Hippocampal formation (tissue), 2 donors: ENCODE results near the gene OTUB1.
A peak's percentile ranks its signal among the peaks of the same experiment; 100 is the strongest.

ENCODE experiments used
- DNase-seq, 2 donors: peaks; one replicate each; lab custom pipeline; 2025; lab: John Stamatoyannopoulos, UW

The OTUB1 gene

DNA sequence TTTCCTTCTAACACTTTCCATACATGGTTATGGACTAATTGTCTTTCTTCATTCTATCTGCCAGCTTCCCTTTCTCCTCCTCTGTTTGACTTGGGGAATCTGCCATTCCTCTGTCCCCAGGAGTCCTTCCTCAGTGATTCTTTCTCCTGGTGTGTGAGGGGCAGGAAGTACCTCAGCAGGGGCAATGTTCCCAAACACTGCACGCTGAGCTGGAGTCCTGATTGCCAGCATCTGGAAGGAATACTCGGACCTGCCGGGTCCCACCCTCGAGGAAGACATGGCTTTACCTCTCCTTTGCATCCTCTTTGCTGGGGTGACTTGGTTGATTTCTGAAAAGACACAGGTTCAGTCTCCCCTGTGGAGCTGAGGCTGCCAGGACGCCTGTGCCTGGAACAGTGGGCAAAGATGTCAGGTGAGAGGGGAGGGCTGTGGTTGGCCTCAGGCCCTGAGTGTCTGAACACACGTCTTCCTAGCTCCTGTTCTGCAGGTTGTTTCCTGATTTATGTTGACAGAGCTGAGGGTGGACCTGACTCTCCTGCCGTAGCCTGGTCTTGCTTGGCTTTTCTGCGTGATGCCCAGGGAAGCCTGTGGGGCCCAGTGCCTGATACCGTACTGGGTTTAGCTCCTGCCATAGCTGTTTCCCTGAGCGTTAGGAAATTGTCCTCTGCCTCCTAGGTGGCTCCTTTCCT lies 7.5 kb upstream of the OTUB1 start:
- DNase-seq = no peak

DNA sequence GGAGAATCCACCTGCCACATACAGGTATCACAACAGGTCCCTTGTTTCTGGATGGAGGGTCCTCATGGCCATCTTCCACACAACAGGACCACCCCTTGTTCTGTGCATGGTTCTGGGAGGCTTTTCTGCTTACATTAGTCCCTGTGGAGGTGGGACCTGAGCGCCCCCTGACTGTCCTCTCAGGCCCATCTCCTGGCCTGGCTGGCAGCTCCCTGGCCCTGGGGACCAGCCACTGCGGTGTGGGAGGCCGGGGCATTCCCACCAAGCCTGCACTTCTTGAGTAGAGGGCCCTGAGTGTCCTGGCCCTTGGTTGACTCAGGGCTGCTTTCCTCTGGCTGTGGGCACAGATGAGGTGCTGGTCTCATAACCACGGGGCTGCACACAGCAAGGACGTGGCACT lies 6.8 kb upstream of the OTUB1 start:
- no peak for DNase-seq

DNA sequence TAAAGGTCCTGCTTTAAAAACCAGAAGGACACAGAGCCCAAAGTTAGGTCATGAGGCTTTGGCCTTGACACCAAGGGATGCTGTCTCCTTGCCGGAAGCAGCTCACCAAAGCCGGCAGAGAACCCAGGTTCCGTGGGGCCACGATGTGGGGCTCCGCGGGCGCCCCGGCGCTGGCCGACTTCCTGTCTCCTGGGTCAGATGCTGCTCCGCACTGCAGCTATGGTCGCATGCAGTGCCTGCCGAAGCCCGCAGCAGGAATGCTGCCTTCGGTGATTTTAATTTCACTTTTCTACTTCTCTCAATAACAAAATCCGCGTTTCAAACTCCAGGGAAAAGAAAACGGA lies 454 bp upstream of the OTUB1 start:
- DNase-seq = peak in 1 of 2 donors; percentile 42

DNA sequence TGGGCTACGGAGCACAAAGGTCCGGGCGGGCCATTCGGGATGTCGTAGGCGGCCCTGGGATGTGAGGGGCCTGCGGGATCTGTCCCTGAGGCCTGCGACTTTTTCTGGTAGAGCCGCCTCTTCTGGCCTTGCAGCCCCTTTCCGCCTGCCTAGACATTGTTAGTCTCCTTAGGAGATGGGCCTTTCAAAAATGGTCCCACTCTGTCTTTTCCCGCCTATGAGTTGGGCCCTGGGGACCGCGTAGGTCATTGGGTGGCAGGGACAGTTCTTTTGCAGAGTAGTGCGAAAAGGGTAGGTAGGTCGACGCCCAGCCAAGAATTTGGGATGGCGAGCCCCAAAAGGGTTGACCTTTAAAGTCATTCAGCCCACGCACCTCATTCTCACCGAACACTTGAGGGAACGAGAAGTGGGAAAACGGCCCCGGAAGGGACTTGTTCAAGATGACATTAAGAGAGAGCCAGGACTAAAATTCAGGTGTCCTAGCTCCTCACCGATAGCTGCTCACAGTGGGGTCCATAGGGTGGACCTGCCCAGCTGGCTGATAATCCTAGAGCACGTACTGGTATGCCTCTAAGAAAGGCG lies 785 bp downstream of the OTUB1 start:
- no peak for DNase-seq

DNA sequence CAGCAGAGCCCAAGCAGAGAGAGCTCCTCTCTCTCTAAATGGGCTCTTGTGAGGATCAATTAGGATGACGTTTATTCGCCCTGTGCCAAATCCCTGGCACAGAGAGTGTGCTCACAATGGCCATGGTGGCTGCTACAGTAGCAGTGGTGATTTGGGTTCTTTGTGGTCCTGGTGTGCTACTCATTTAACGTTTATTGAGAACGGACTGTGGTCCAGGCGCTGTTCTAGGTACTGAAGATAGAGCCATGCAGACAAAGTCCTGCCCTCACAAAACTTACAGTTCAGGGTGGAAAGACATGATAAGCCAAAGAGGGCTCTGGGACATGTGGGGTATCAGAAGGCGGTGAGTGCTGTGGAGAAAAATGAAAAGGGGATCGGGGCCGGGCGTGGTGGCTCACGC lies 5.3 kb downstream of the OTUB1 start:
- DNase-seq = no peak

DNA sequence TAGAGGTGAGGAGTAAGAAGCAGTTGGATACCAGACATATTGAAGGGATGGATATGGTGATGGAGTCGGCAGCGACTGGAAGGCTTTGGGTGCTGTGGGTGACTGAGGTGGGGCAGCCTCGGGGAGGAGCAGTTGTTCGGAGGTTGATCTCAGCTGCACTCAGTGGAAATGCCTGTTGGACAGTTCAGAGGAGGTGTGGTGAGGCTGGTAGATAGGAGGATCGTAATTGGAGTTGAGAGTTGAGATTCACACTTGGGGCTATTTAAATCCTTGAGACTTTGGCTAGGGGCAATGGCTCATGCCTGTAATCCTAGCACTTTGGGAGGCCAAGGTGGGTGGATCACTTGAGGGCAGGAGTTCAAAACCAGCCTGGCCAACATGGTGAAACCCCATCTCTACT lies 6.9 kb downstream of the OTUB1 start:
- DNase-seq = no peak

DNA sequence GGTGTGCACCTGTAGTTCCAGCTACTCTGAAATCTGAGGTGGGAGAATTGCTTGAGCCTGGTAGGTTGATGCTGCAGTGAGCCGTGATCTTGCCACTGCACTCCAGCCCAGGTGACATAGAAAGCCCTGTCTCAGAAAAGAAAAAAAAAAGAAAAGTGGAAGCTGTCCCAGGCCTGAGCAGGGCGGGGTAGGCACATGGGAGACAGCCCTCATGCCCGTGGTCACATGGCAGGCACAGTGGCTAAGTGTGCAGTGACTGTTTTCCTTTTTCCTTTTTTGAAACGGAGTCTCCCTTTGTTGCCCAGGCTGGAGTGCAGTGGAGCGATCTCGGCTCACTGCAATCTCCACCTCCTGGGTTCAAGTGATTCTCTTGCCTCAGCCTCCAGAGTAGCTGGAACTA lies 7.8 kb downstream of the OTUB1 start:
- no peak for DNase-seq

- DNase-seq = no peak
Measured at GRCh38 chr11:63996512-63996911, 10.3 kb downstream of the OTUB1 start.

DNA sequence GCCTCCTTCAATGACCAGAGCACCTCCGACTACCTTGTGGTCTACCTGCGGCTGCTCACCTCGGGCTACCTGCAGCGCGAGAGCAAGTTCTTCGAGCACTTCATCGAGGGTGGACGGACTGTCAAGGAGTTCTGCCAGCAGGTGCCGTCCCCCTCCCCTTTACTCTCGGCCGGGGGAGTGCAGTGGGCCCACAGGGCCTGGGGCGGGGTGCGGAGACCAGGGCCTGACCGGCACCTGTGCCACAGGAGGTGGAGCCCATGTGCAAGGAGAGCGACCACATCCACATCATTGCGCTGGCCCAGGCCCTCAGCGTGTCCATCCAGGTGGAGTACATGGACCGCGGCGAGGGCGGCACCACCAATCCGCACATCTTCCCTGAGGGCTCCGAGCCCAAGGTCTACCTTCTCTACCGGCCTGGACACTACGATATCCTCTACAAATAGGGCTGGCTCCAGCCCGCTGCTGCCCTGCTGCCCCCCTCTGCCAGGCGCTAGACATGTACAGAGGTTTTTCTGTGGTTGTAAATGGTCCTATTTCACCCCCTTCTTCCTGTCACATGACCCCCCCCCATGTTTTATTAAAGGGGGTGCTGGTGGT lies 11.0 kb downstream of the OTUB1 start:
- no peak for DNase-seq

DNA sequence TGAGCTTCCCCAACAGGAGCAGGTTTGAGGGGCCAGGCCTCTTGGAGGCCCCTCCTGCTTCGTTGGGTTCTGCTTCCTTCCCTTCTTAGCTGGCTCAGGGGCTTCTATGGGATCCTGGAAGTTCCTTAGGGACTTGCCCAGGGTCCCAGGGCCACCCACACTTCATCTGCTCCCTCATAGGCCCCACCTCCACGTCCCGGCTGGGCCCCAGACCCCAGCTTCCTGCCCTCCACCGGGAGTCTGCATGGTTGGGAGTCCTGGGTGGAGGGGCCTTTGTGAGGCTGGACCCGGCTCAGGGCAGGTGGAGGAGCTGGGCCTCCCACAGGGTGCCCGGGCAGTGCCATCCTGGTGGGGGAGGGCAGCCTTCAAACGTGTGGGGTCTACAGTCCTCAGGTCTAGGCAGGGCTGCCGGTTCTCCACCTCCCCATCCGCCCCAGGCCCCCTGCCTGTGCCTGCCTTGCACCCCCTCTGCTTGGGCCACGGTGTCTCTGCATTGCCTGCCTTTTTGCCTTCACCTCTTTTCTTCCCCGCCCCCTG lies 11.6 kb downstream of the OTUB1 start:
- no peak for DNase-seq

DNA sequence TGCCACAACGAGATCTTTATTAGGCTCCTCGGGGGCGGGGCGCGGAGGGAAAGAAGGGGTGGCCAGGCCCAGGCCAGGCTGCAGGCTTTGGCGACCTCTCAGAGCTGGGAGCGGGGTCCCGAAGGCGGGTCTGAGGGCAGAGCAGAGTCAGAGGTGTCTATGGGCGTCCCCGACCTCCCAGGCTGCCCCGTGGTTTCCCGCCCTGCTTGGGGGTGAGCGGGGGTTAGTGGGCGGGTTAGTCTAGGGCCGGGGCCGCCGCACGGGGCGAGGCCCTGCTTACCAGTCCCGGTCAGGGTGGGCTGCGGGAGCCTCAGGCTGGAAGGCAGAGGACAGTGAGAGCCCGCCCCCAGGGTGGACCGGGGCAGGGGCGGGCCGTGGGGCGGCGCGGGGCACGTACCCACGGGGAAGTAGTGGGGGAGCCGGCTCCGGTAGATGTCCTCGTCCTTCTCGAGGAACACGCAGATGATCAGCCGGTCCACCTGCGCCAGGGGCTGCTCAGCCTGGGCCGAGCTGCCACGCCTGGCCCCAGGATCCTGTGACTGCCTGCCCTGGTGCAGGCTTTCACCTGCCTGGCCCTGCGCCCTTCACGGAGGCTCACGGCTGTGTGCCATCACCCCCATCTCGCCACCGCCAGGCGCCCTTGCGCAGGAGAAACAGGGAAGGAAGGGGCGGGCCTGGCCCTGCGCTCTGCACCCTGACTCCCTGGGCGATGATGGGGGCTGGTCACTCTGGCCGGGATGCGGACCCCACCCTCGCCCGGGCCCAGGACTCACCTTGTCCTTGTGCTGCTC lies 12.5 kb downstream of the OTUB1 start:
- no peak for DNase-seq

- DNase-seq = no peak
Measured at GRCh38 chr11:63999349-64000025, 13.2 kb downstream of the OTUB1 start.

DNA sequence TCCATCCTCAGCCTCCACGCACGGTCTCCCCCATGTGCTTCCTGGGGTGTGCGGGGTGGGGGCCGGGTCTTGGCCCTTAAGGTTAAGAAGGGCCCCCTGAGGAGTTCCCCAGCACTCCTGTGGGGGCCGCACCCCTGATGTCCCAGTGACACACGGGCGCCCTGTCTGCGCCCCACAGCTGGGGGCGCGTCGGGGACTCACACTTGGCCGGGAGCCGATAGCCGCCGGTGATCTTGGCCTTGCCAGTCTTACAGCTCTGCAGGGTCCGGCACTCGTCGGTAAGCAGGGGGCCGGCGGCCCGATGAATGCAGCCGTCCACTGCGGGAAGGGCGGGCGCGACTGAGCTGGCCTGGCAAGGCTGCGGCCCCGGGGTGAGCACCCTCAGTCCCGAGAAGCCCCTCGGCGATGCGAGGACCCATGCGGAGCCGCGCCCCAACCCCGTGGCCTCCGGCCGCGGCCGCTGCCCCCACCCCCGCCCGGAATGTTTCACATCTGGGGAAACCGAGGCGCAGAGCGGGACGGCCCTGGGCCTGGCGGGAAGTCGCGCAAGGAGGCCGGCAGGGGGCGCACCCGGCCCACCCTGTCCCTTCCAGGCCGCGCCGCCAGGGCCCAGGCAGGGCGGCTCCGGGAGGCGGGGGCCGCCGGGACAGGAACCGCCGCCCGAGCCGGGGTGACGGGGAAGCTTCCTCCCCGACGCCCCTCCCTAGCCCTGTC lies 13.9 kb downstream of the OTUB1 start:
- DNase-seq = peak; percentile 44 to 60

- no peak for DNase-seq
Measured at GRCh38 chr11:64000740-64001483, 14.7 kb downstream of the OTUB1 start.

DNA sequence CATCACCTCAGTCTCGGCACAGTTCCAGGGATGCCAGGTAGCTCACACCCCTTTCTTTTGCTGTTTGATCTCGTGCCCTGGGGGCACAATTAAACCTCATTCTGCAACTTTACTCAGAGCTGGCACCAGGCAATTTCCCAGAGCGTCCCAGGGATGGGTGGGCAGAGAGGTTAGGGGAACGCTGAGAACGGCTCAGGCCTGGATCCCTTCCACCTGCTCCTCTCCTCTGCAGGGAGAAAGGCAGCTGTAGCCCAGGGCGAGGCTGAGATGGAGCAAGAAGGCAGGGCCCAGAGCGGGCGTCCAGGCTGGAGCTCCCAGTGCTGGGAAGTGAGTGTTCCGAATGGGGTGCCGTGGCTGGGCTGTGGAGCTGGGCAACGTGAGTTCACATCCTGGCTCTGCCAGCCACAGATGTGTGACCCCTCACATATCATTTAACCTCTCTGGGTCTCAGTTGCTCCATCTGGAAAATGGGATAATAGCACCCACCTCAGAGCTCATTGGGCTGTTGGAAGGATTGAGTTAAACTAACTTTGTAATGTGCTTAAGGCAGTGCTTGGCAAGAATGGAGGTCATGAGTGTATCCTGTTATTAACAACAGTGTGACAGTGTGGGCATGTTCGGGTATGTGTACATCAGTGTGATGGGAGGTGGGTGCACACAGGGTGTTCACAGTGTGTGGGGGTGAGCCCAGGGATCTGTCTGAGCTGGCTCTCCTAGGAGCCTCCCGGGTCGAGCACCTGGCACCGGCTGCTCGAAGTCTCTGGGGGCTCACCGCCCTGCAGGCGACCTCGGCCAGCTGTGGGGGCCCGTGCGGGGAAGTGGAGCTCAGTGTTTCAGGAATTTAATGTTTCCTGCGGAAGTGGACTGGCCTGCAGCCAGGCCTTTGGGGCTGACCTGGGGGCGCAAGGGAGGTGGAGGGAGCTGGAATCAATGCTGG lies 15.5 kb downstream of the OTUB1 start:
- DNase-seq = no peak

GRCh38 chr11:64003807-64004589 lies 17.8 kb downstream of the OTUB1 start:
- DNase-seq = no peak

DNA sequence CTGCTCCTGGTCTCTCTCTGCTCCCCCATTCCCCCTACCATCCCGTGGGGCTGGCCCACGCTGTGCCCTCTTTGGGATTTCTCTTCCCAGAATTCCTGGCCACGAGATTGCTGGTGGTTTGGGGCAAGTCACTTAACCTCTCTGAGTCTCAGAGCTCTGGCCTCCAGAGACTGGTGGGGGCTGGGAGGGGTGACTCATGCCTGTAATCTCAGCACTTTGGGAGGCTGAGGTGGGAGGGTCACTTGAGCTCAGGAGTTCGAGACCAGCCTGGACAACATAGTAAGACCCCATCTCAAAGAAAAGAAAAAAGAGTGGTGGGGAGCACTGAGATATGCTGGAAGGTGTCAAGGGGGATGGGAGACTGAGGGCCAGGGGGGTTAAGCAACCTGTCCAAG lies 18.3 kb downstream of the OTUB1 start:
- DNase-seq = no peak

DNA sequence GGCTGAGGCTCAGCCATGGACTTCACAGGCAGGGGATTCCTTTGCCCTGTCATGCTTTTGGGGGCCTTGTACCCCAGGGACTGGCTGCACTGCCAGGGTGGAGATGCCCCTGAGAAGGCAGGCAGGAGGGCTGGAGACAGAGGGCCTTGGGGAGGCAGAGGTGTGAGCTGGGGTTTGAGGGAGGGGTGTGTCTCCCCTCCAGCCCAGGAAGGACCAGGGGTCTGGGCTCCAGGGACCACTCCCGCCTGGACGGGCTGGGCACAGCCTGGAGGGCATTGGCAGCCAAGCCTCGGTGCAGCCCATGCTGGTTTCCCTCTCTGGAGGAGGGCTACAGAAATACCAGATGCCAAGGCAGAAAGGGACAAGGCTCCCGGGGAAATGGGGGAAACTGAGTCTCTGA lies 19.5 kb downstream of the OTUB1 start:
- DNase-seq = no peak

DNA sequence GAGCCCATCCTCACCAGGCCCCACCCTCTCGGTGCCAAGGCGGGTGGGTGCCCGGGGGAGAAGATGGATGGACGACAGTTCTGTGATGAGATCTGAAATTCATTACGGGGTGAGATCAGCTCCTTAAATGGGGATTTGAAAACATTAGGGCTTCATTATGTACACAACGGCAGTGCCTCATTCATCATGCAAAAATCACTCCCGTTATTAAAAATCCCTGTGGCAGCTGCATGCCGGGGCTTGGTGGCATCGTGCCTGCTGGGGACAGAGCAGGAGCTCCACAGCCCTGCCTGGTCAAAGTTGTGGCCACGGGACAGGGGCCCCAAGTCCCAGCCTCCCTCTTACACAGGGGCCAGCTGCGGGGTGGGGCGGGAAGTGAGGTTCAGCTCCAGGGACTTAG lies 20.2 kb downstream of the OTUB1 start:
- no peak for DNase-seq
